ENCODE measurements around the gene TOB1. TPM values are rescaled to one million over a fixed set of nuclear protein-coding genes. Genes with fewer than 3 reads are reported as not detected.

Gene TOB1
- total and polyA plus RNA-seq, 9 of the 15 experiments (the other 6 are each of a cell fraction or from before 2014, with no cell fraction given), result 4.8 to 63.7 (median 13.2) TPM

DNA sequence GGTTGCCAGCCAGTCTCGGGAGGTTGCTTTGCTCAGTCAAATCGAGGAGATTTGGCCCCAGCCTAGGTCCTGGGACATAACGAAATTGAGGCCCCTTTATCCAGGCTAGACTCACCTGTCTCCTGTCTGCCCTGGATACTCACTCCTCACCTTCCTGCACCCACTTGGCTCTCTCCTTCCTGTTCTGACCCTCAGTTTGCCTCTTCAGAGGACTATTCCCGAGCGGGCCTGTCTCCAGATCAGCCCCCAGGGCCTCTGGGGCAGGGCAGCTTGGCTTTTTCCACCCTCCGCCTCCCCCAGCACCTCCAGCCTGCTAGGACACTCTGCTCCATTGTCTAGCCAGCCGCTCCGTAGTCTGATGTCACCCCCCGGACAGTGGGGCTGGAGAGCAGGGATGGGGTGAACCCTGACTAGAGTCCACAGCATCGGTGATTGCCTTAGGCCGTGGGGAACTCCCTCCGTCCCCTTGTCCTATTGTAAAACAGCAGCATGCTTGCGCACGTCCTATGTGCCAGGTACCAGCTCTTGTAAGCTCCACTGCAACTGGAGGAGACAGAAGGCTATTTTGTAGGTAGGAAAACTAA lies 21.9 kb downstream of the TOB1 start (continued):
- TF ChIP-seq ZC3H11A (IDR thresholded peaks at IDR 0.05; ENCODE audit: low read depth, low read length), result no peak
- TF ChIP-seq, protein P1, sequence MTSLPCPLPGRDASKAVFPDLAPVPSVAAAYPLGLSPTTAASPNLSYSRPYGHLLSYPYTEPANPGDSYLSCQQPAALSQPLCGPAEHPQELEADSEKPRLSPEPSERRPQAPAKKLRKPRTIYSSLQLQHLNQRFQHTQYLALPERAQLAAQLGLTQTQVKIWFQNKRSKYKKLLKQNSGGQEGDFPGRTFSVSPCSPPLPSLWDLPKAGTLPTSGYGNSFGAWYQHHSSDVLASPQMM (CRISPR knock-in tag; IDR thresholded peaks at IDR 0.05), result no peak

DNA sequence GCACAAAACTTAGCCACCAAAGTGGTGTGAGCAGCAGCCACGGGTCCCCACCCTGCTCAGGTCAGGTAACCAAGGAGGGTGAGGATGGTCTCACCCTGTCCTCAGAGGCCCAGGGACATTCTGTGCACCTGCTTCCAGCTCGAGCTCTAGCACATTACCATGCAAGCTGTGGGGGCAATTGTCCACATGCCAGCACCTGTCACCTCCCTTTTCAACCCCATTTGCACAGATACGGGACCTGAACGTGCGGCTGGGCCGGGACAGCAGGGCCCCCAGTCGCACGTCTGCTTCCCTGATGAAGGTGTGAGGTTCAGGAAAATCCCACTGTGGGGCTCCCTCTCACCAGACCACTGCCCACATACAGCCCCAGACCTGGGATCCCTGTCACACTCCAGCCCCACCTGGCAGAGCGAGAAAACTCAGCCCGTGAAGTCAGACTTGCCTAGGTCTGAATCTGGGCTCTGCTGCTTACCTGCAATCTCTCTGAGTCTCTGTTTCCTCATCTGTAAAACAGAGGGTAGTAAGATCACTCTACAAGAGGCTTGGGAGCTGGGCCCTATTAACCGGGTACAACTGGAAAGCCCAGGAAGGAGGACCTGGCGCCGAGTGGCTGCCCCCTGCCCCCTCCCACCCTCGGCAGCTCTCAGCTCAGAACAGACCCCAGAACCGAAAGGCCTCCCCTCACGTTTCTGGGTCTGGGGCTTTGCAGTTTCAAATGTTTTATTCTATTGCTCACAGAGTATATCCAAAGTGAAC lies 22.8 kb downstream of the TOB1 start:
- H3K9me3 ChIP-seq (replicated peaks; ENCODE audit: control insufficient read depth, insufficient read depth, low read depth, low read length), result peaks cover 2% of the 10 kb centered on the region; the same call in 1 of the 2 replicates
- no peaks in the 10 kb centered on the region for H3K27me3 ChIP-seq (ENCODE audit: control insufficient read depth in 2 of 2, insufficient read depth in 2 of 2, low read length in 2 of 2)
- WGBS (ENCODE audit: insufficient coverage, low coverage, missing lambda C conversion rate), result 36% methylated on average over 12 of the region's 16 CpGs
- CTCF ChIA-PET (ENCODE audit: low intra/inter-chr PET ratio), result interaction anchor here (1.5 to 6.1 kb wide), 3 partner anchors 26 to 61 kb away, joined by 5 to 72 read pairs (median 8); no protein-coding TSS in a partner anchor
- no peaks in the 10 kb centered on the region for H3K36me3 ChIP-seq (ENCODE audit: control insufficient read depth, insufficient read depth, low read length)
- no peak overlapping the region for H3K9ac ChIP-seq (ENCODE audit: insufficient read depth in 1 of 2, low read depth in 2 of 2, low read length in 2 of 2)
- ATAC-seq, result no peak
- intact Hi-C loops (cut with micrococcal nuclease) (loop anchor here (2.0 to 5.0 kb wide), 2 partner anchors 27 to 361 kb away; no protein-coding TSS in a partner anchor), in situ Hi-C loops (cut with MboI) (loop anchor here (5.0 kb wide), 1 partner anchor 61 kb away; no protein-coding TSS in a partner anchor)
- no peaks in the 10 kb centered on the region for H4K20me1 ChIP-seq (replicated peaks; ENCODE audit: control insufficient read depth, insufficient read depth, low read length)
- no peaks in the 10 kb centered on the region for H3K9me1 ChIP-seq (ENCODE audit: control insufficient read depth, insufficient read depth, low read length)
- H3K79me2 ChIP-seq (ENCODE audit: control insufficient read depth, insufficient read depth, low read length), result no peaks in the 10 kb centered on the region
- H3K27ac ChIP-seq (ENCODE audit: extremely low read depth, low read depth, low read length), result no peak overlapping the region
- POLR2A ChIA-PET, result interaction anchor here (1.1 to 2.5 kb wide), 2 partner anchors 24 to 37 kb away, joined by 3 to 10 read pairs; partner anchors contain the start of gene TOB1
- no peak for DNase-seq (ENCODE audit: extremely low read depth in 1 of 4, low spot score in 3 of 4)
- peaks cover 0 to 13% of the 10 kb centered on the region in 2 experiments; a peak in 2 of 5 replicates for H3K4me1 ChIP-seq (replicated peaks in 1 of 2; ENCODE audit: control insufficient read depth in 2 of 2, insufficient read depth in 2 of 2, low read length in 2 of 2)
- BruUV-seq (replicated peaks), result no TSS peak
- no peak overlapping the region for H2AFZ ChIP-seq (ENCODE audit: low read depth, low read length)
- no peak for FAIRE-seq
- TF ChIP-seq ZNF561 (CRISPR knock-in tag; conservative IDR thresholded peaks at IDR 0.05) (no peak), JUN (IDR thresholded peaks at IDR 0.05; ENCODE audit: borderline replicate concordance, low read depth, low read length) (no peak), JUN (CRISPR knock-in tag; IDR thresholded peaks at IDR 0.05; ENCODE audit: borderline replicate concordance) (no peak), BRF1 (IDR thresholded peaks at IDR 0.05; ENCODE audit: borderline replicate concordance, extremely low read depth, insufficient read length) (no peak)
- H3K4me2 ChIP-seq (ENCODE audit: insufficient read depth, low read length), result no peak overlapping the region
- no peak overlapping the region for H3K4me3 ChIP-seq

Measured in K562 (cell line).